SK-N-SH (cell line): ENCODE measurements around the gene RNF8. TPM values are rescaled to one million over a fixed set of nuclear protein-coding genes. Genes with fewer than 3 reads are reported as not detected.

Source experiments
- CTCF ChIA-PET: fragments of 300-600, 350-600 bp; formaldehyde crosslinking; extraction: SDS; loops from one replicate; lab custom pipeline; 2021; lab: Yijun Ruan, JAX
- POLR2A ChIA-PET: fragments of 350-600 bp; sonication (Branson Sonifier 250); formaldehyde crosslinking; extraction: SDS; loops from one replicate; lab custom pipeline; 2020; ENCODE audit warnings: antibody characterized with exemption, inconsistent platforms; lab: Yijun Ruan, JAX
- DNase-seq: peaks from one replicate; pipeline ENCODE4 v3.0.0; 2012
- H2AFZ ChIP-seq: fragments of 200-600 bp; sonication (generic); 2 replicates; pipeline ENCODE4 v1.8.1; 2016; ENCODE audit warnings: antibody characterized with exemption, mild to moderate bottlenecking, low read depth
- H3F3A ChIP-seq: fragments of 200-600 bp; sonication (generic); replicated peaks from 2 replicates; pipeline ENCODE3; 2016; ENCODE audit warnings: antibody characterized with exemption, mild to moderate bottlenecking; ENCODE audit not compliant: insufficient read depth
- H3K27ac ChIP-seq, 2 experiments: fragments of 200-500 bp in 1 of 2; fragments of 200-600 bp in 1 of 2; sonication (Bioruptor generic) in 1 of 2; sonication (generic), shearing (Covaris generic) in 1 of 2; 2 replicates each; pipeline versions ENCODE4 v1.5.1 to v1.6.1; 2014 to 2016; ENCODE audit warnings: low read depth in 2 of 2, inconsistent platforms in 1 of 2, low read length in 1 of 2, mild to moderate bottlenecking in 1 of 2, mixed read lengths in 1 of 2
- H3K27me3 ChIP-seq: fragments of 200-600 bp; sonication (generic), shearing (Covaris generic); 2 replicates; pipeline ENCODE4 v1.6.1; 2016; ENCODE audit warnings: mixed run types; ENCODE audit not compliant: insufficient read depth
- H3K36me3 ChIP-seq, 2 experiments: fragments of 200-500 bp in 1 of 2; fragments of 200-600 bp in 1 of 2; sonication (Bioruptor generic) in 1 of 2; sonication (generic) in 1 of 2; replicated peaks in 1 of 2; 2 replicates each; pipeline versions ENCODE3 to v1.5.1; 2014 to 2016; ENCODE audit warnings: low read length in 1 of 2, mild to moderate bottlenecking in 1 of 2; ENCODE audit not compliant: insufficient read depth in 2 of 2, control insufficient read depth in 1 of 2
- H3K4me1 ChIP-seq, 2 experiments: fragments of 200-500 bp in 1 of 2; fragments of 200-600 bp in 1 of 2; sonication (Bioruptor generic) in 1 of 2; sonication (generic), shearing (Covaris generic) in 1 of 2; 2 replicates each; pipeline versions ENCODE4 v1.5.1 to v1.6.1; 2014 to 2016; ENCODE audit warnings: low read depth in 1 of 2, low read length in 1 of 2, mixed run types in 1 of 2; ENCODE audit not compliant: insufficient read depth in 2 of 2, control insufficient read depth in 1 of 2
- H3K4me2 ChIP-seq: fragments of 200-600 bp; sonication (generic), shearing (Covaris generic); 2 replicates; pipeline ENCODE4 v1.6.1; 2017; ENCODE audit warnings: mixed run types
- H3K4me3 ChIP-seq, 2 experiments: fragments of 200-500 bp in 1 of 2; fragments of 200-600 bp in 1 of 2; sonication (Bioruptor generic) in 1 of 2; sonication (generic), shearing (Covaris generic) in 1 of 2; 2 replicates each; pipeline versions ENCODE4 v1.5.1 to v1.8.1; 2014 to 2016; ENCODE audit warnings: low read depth in 2 of 2, inconsistent platforms in 1 of 2, low read length in 1 of 2, mild to moderate bottlenecking in 1 of 2, mixed read lengths in 1 of 2, moderate library complexity in 1 of 2
- H3K79me2 ChIP-seq: fragments of 200-600 bp; sonication (generic); 2 replicates; pipeline ENCODE4 v1.8.1; 2017; ENCODE audit warnings: mild to moderate bottlenecking; ENCODE audit not compliant: insufficient read depth
- H3K9ac ChIP-seq: fragments of 200-600 bp; sonication (generic); 2 replicates; pipeline ENCODE4 v1.6.1; 2017; ENCODE audit warnings: mixed run types
- H3K9me2 ChIP-seq: fragments of 200-600 bp; sonication (generic); 2 replicates; pipeline ENCODE4 v1.6.1; 2017; ENCODE audit warnings: mixed run types
- H3K9me3 ChIP-seq: fragments of 200-600 bp; sonication (generic); 2 replicates; pipeline ENCODE4 v1.6.1; 2017; ENCODE audit warnings: mixed run types, mild to moderate bottlenecking, moderate library complexity
- H4K20me1 ChIP-seq: fragments of 200-600 bp; sonication (generic); 2 replicates; pipeline ENCODE4 v1.6.1; 2017; ENCODE audit warnings: mild to moderate bottlenecking, mixed run types; ENCODE audit not compliant: insufficient read depth
- CHD2 ChIP-seq: fragments of 150-350 bp; IDR thresholded peaks from 2 replicates; pipeline ENCODE4 v1.6.1; 2018; ENCODE audit warnings: low read length; ENCODE audit not compliant: partially characterized antibody
- CTCF ChIP-seq: fragments of 200-600 bp; sonication (generic); IDR thresholded peaks from 2 replicates; pipeline ENCODE4 v1.6.1; 2017; ENCODE audit warnings: antibody characterized with exemption, mild to moderate bottlenecking, moderate library complexity
- ELF1 ChIP-seq: IDR thresholded peaks from 2 replicates; pipeline ENCODE4 v1.4.0; 2012
- EP300 ChIP-seq, 2 experiments: IDR thresholded peaks; 2 replicates each; pipeline versions ENCODE4 v1.4.0 to v1.6.1; 2012; ENCODE audit warnings: borderline replicate concordance in 1 of 2, low read depth in 1 of 2, low read length in 1 of 2
- EZH2phosphoT487 ChIP-seq: fragments of 200-600 bp; sonication (generic); IDR thresholded peaks from 2 replicates; pipeline ENCODE4 v1.6.1; 2017; ENCODE audit warnings: low read depth, mixed run types, mild to moderate bottlenecking, antibody characterized with exemption, moderate library complexity, borderline replicate concordance
- FOXM1 ChIP-seq: IDR thresholded peaks from 2 replicates; pipeline ENCODE4 v1.4.0; 2012; ENCODE audit warnings: low read depth, mild to moderate bottlenecking
- GABPA ChIP-seq: IDR thresholded peaks from 2 replicates; pipeline ENCODE4 v1.4.0; 2012; ENCODE audit warnings: low read depth, mild to moderate bottlenecking
- JUND ChIP-seq: IDR thresholded peaks from 2 replicates; pipeline ENCODE4 v1.4.0; 2012
- MXI1 ChIP-seq: IDR thresholded peaks from 2 replicates; pipeline ENCODE4 v1.6.1; 2012; ENCODE audit warnings: mild to moderate bottlenecking, low read depth, low read length, improper control_type of control experiment
- PBX3 ChIP-seq: IDR thresholded peaks from 2 replicates; pipeline ENCODE4; 2012
- POLR2AphosphoS5 ChIP-seq: IDR thresholded peaks from 2 replicates; pipeline ENCODE4 v1.6.1; 2012; ENCODE audit warnings: low read depth, low read length
- RAD21 ChIP-seq: IDR thresholded peaks from 2 replicates; pipeline ENCODE4 v1.6.1; 2012; ENCODE audit warnings: mild to moderate bottlenecking, low read length
- RCOR1 ChIP-seq: fragments of 150-350 bp; IDR thresholded peaks from 2 replicates; pipeline ENCODE4 v1.6.1; 2017; ENCODE audit warnings: antibody characterized with exemption, low read length
- REST ChIP-seq: IDR thresholded peaks from 2 replicates; pipeline ENCODE4 v1.6.1; 2012; ENCODE audit warnings: mild to moderate bottlenecking, low read depth, low read length, moderate library complexity
- RFX5 ChIP-seq: IDR thresholded peaks from 2 replicates; pipeline ENCODE4 v1.6.1; 2012; ENCODE audit warnings: mild to moderate bottlenecking, improper control_type of control experiment, low read length
- RXRA ChIP-seq: IDR thresholded peaks from 2 replicates; pipeline ENCODE4 v1.4.0; 2012; ENCODE audit warnings: low read depth, mild to moderate bottlenecking, borderline replicate concordance
- SIN3A ChIP-seq: IDR thresholded peaks from 2 replicates; pipeline ENCODE4 v1.6.1; 2012; ENCODE audit warnings: low read depth, mild to moderate bottlenecking, low read length, moderate library complexity, borderline replicate concordance
- TAF1 ChIP-seq: IDR thresholded peaks from 2 replicates; pipeline ENCODE4 v1.6.1; 2012; ENCODE audit warnings: low read depth, mild to moderate bottlenecking, low read length, moderate library complexity, borderline replicate concordance
- TCF12 ChIP-seq: IDR thresholded peaks from 2 replicates; pipeline ENCODE4 v1.4.0; 2012
- TEAD4 ChIP-seq: IDR thresholded peaks from 2 replicates; pipeline ENCODE4 v1.4.0; 2012; ENCODE audit warnings: mild to moderate bottlenecking, borderline replicate concordance; ENCODE audit not compliant: insufficient read depth
- USF1 ChIP-seq: IDR thresholded peaks from 2 replicates; pipeline ENCODE4 v1.4.0; 2012; ENCODE audit warnings: low read depth, borderline replicate concordance
- YY1 ChIP-seq: IDR thresholded peaks from 2 replicates; pipeline ENCODE4 v1.4.0; 2012; ENCODE audit warnings: low read depth, mild to moderate bottlenecking
- ZBTB33 ChIP-seq: IDR thresholded peaks from 2 replicates; pipeline ENCODE4 v1.4.0; 2012; ENCODE audit warnings: low read depth, borderline replicate concordance
- WGBS: methylation state at CpG from one replicate; pipeline ENCODE4 v1.1.6; 2017; ENCODE audit warnings: low lambda C conversion rate; 5-methylcytosine and 5-hydroxymethylcytosine counted together
- polyA plus RNA-seq, 3 experiments: library from polyadenylated mRNA; depleted of rRNA; stranded (reverse); fragments of >200 nt; gene quantifications; 2 replicates each; pipeline ENCODE4 v1.2.3, GENCODE V29; 2012

The RNF8 gene
- polyA plus RNA-seq, 1 of the 3 experiments (the other 2 are of a cell fraction), result 21.7 TPM

GRCh38 chr6:37311741-37312473 is 41.9 kb upstream of the RNF8 start:
- no peaks in the 10 kb centered on the region for H3K27me3 ChIP-seq
- 31% methylated on average over 2 of the region's 2 CpGs for WGBS
- no peaks in the 10 kb centered on the region for H3K79me2 ChIP-seq
- H3K4me3 ChIP-seq, result no peak overlapping the region
- DNase-seq, result no peak
- ChIA-PET CTCF (interaction anchor here (1.1 to 5.9 kb wide), 2 partner anchors 8 to 294 kb away, joined by 3 to 43 read pairs; no protein-coding TSS in a partner anchor), POLR2A (no interaction called here)
- peaks cover 0 to 24% of the 10 kb centered on the region in 2 experiments; a peak in 3 of 4 replicates for H3K4me1 ChIP-seq
- H3K9me3 ChIP-seq, result no peaks in the 10 kb centered on the region
- H4K20me1 ChIP-seq, result no peaks in the 10 kb centered on the region
- H3K4me2 ChIP-seq, result peak overlapping the region; percentile 49
- H3K27ac ChIP-seq, result peak overlapping the region; percentile 62 to 73; a peak in 3 of 4 replicates
- no peaks in the 10 kb centered on the region for H3K9me2 ChIP-seq
- H3F3A ChIP-seq, result peaks cover 21% of the 10 kb centered on the region
- H3K36me3 ChIP-seq, result peaks cover 24 to 25% of the 10 kb centered on the region in 2 experiments
- no peak overlapping the region for H3K9ac ChIP-seq
- no peak overlapping the region for H2AFZ ChIP-seq
- TF ChIP-seq RFX5 (no peak), ZBTB33 (0 out of 2 replicates have a peak, but pooled peaks have one; percentile 24), FOXM1 (peak; percentile 57; the same call in 1 of the 2 replicates), JUND (peak; percentile 68), POLR2AphosphoS5 (peak; percentile 64; the same call in 1 of the 2 replicates), SIN3A (no peak), MXI1 (no peak), RCOR1 (no peak), RXRA (no peak), YY1 (peak; percentile 39; the same call in 1 of the 2 replicates), RAD21 (no peak), TCF12 (peak; percentile 98), REST (no peak), GABPA (no peak), CTCF (no peak), USF1 (no peak), TAF1 (no peak), PBX3 (peak; percentile 86), CHD2 (no peak), ELF1 (no peak), TEAD4 (peak; percentile 72), EP300 (IDR thresholded peaks at IDR 0.05; ENCODE audit: borderline replicate concordance in 1 of 2, low read depth in 1 of 2, low read length in 1 of 2) (peak in 1 of 2 experiments; percentile 78; a peak in 2 of 4 replicates), EZH2phosphoT487 (no peak)
